Neural cell (in vitro differentiated cells): ENCODE data around the gene GRM5. TPM values are rescaled to one million over a fixed set of nuclear protein-coding genes. Genes with fewer than 3 reads are reported as not detected.

Source experiments
- H2AFZ ChIP-seq: fragments of 200-600, 300-800 bp; sonication (generic), shearing (Covaris generic); 2 replicates; pipeline ENCODE4 v1.6.0; 2014; ENCODE audit warnings: low read depth, mild to moderate bottlenecking, antibody characterized with exemption, low read length, moderate library complexity
- H3F3A ChIP-seq: fragments of 200-600 bp; shearing (Covaris generic); 2 replicates; pipeline ENCODE4 v1.6.1; 2016; ENCODE audit warnings: mild to moderate bottlenecking, moderate library complexity, mixed read lengths, antibody characterized with exemption, low read length; ENCODE audit not compliant: insufficient read depth, poor library complexity, severe bottlenecking
- H3K27ac ChIP-seq: fragments of 200-600, 300-800 bp; sonication (generic), shearing (Covaris generic); 2 replicates; pipeline ENCODE4 v1.5.1; 2014; ENCODE audit warnings: mild to moderate bottlenecking, low read length, moderate library complexity
- H3K27me3 ChIP-seq: fragments of 300-800, 200-600 bp; sonication (generic), shearing (Covaris generic); 2 replicates; pipeline ENCODE4 v1.6.0; 2014; ENCODE audit warnings: mild to moderate bottlenecking, low read depth, low read length, moderate library complexity; ENCODE audit not compliant: insufficient read depth
- H3K36me3 ChIP-seq: fragments of 300-800, 200-600 bp; sonication (generic), shearing (Covaris generic); 2 replicates; pipeline ENCODE4 v1.5.1; 2014; ENCODE audit warnings: mild to moderate bottlenecking, antibody characterized with exemption, low read length, moderate library complexity; ENCODE audit not compliant: insufficient read depth
- H3K4me2 ChIP-seq: fragments of 300-800, 200-600 bp; sonication (generic), shearing (Covaris generic); 2 replicates; pipeline ENCODE4 v1.6.0; 2014; ENCODE audit warnings: mild to moderate bottlenecking, low read length
- H3K4me3 ChIP-seq: fragments of 300-800, 200-600 bp; sonication (generic), shearing (Covaris generic); 2 replicates; pipeline ENCODE4 v1.5.1; 2014; ENCODE audit warnings: mild to moderate bottlenecking, low read length, moderate library complexity
- H3K79me2 ChIP-seq: fragments of 200-600 bp; shearing (Covaris generic); replicated peaks from 2 replicates; pipeline ENCODE4 v1.6.0; 2014; ENCODE audit warnings: mild to moderate bottlenecking, low read length, moderate library complexity; ENCODE audit not compliant: insufficient read depth
- H3K9ac ChIP-seq: fragments of 300-800, 200-600 bp; sonication (generic), shearing (Covaris generic); 2 replicates; pipeline ENCODE4 v1.6.1; 2016; ENCODE audit warnings: mild to moderate bottlenecking, low read length, mixed read lengths
- H3K9me2 ChIP-seq: fragments of 200-600 bp; shearing (Covaris generic); 2 replicates; pipeline ENCODE4 v1.6.1; 2016; ENCODE audit warnings: mild to moderate bottlenecking, low read length, mixed read lengths; ENCODE audit not compliant: insufficient read depth
- H3K9me3 ChIP-seq: fragments of 200-600, 300-800 bp; sonication (generic), shearing (Covaris generic); 2 replicates; pipeline ENCODE4 v1.6.1; 2016; ENCODE audit warnings: mild to moderate bottlenecking, mixed run types, low read length, moderate library complexity, mixed read lengths
- H4K20me1 ChIP-seq: fragments of 200-600 bp; shearing (Covaris generic); 2 replicates; pipeline ENCODE4 v1.6.1; 2016; ENCODE audit warnings: mild to moderate bottlenecking, mixed run types; ENCODE audit not compliant: insufficient read depth
- EP300 ChIP-seq: fragments of 450-650 bp; conservative IDR thresholded peaks from 2 replicates; pipeline ENCODE4 v1.6.1; 2014; ENCODE audit warnings: antibody characterized with exemption, mild to moderate bottlenecking, moderate library complexity; ENCODE audit not compliant: poor library complexity, severe bottlenecking
- EZH2 ChIP-seq: fragments of 200-600, 300-800 bp; shearing (Covaris generic), sonication (generic); IDR thresholded peaks from 2 replicates; pipeline ENCODE4 v1.6.1; 2014; ENCODE audit warnings: antibody characterized with exemption, low read length, borderline replicate concordance, mild to moderate bottlenecking; ENCODE audit not compliant: insufficient read depth, poor library complexity, severe bottlenecking
- MXI1 ChIP-seq: fragments of 450-650 bp; conservative IDR thresholded peaks from 2 replicates; pipeline ENCODE4 v1.6.1; 2014; ENCODE audit warnings: antibody characterized with exemption, mild to moderate bottlenecking; ENCODE audit not compliant: poor library complexity, severe bottlenecking
- POLR2AphosphoS5 ChIP-seq: IDR thresholded peaks from 2 replicates; pipeline ENCODE4 v1.6.1; 2012
- RAD21 ChIP-seq: fragments of 450-650 bp; conservative IDR thresholded peaks from 2 replicates; pipeline ENCODE4 v1.6.1; 2014; ENCODE audit warnings: antibody characterized with exemption, mild to moderate bottlenecking, moderate library complexity
- REST ChIP-seq: IDR thresholded peaks from 2 replicates; pipeline ENCODE4 v1.6.1; 2012; ENCODE audit warnings: borderline replicate concordance
- SMC3 ChIP-seq: fragments of 450-650 bp; conservative IDR thresholded peaks from 2 replicates; pipeline ENCODE4 v1.6.1; 2014; ENCODE audit warnings: antibody characterized with exemption, mild to moderate bottlenecking, moderate library complexity; ENCODE audit not compliant: poor library complexity
- TAF1 ChIP-seq: IDR thresholded peaks from 2 replicates; pipeline ENCODE4 v1.6.1; 2012; ENCODE audit warnings: low read depth
- polyA plus RNA-seq: library from polyadenylated mRNA; depleted of rRNA; stranded (reverse); fragments of >200 nt; gene quantifications from 2 replicates; pipeline ENCODE4 v1.2.3, GENCODE V29; 2014
- TF ChIP-seq, protein P1 (sequence below): fragments of 450-650 bp; IDR thresholded peaks from 2 replicates; pipeline ENCODE4 v1.5.1; 2014; ENCODE audit warnings: antibody characterized with exemption, mild to moderate bottlenecking, moderate library complexity; ENCODE audit not compliant: poor library complexity, severe bottlenecking

Gene GRM5
- polyA plus RNA-seq, 1 donor from 2014 or later = 11.8 TPM

GRCh38 chr11:88501541-88501940 lies 564.2 kb downstream of the GRM5 start:
- no peaks in the 10 kb centered on the region for H3K9me3 ChIP-seq
- H2AFZ ChIP-seq = no peak overlapping the region
- H3K36me3 ChIP-seq = no peaks in the 10 kb centered on the region
- no peaks in the 10 kb centered on the region for H4K20me1 ChIP-seq
- H3K4me3 ChIP-seq = no peak overlapping the region
- H3K27me3 ChIP-seq = no peaks in the 10 kb centered on the region
- H3K9ac ChIP-seq = no peak overlapping the region
- H3K4me2 ChIP-seq = no peak overlapping the region
- no peaks in the 10 kb centered on the region for H3K79me2 ChIP-seq
- H3K27ac ChIP-seq = no peak overlapping the region
- TF ChIP-seq SMC3 = no peak
- TF ChIP-seq REST = no peak
- TF ChIP-seq TAF1 = no peak
- TF ChIP-seq POLR2AphosphoS5 = no peak
- no peak for TF ChIP-seq EZH2
- TF ChIP-seq EP300 = no peak
- TF ChIP-seq MXI1 = no peak
- H3F3A ChIP-seq = no peaks in the 10 kb centered on the region
- no peaks in the 10 kb centered on the region for H3K9me2 ChIP-seq

GRCh38 chr11:88495836-88496235 lies 569.9 kb downstream of the GRM5 start:
- Histone ChIP-seq H3F3A (no peaks in the 10 kb centered on the region), H3K9me2 (no peaks in the 10 kb centered on the region), H2AFZ (no peak overlapping the region), H3K27me3 (no peaks in the 10 kb centered on the region), H3K27ac (no peak overlapping the region), H3K9me3 (no peaks in the 10 kb centered on the region), H3K4me2 (no peak overlapping the region), H3K4me3 (no peak overlapping the region), H3K36me3 (no peaks in the 10 kb centered on the region), H3K79me2 (no peaks in the 10 kb centered on the region), H3K9ac (no peak overlapping the region), H4K20me1 (no peaks in the 10 kb centered on the region)
- TF ChIP-seq RAD21 = no peak
- TF ChIP-seq EZH2 = no peak
- no peak for TF ChIP-seq EP300
- no peak for TF ChIP-seq SMC3
- TF ChIP-seq POLR2AphosphoS5 = no peak
- TF ChIP-seq TAF1 = no peak
- TF ChIP-seq REST = no peak
- TF ChIP-seq, protein P1, sequence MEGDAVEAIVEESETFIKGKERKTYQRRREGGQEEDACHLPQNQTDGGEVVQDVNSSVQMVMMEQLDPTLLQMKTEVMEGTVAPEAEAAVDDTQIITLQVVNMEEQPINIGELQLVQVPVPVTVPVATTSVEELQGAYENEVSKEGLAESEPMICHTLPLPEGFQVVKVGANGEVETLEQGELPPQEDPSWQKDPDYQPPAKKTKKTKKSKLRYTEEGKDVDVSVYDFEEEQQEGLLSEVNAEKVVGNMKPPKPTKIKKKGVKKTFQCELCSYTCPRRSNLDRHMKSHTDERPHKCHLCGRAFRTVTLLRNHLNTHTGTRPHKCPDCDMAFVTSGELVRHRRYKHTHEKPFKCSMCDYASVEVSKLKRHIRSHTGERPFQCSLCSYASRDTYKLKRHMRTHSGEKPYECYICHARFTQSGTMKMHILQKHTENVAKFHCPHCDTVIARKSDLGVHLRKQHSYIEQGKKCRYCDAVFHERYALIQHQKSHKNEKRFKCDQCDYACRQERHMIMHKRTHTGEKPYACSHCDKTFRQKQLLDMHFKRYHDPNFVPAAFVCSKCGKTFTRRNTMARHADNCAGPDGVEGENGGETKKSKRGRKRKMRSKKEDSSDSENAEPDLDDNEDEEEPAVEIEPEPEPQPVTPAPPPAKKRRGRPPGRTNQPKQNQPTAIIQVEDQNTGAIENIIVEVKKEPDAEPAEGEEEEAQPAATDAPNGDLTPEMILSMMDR = no peak
- no peak for TF ChIP-seq MXI1
